GM12878 (cell line): ENCODE data around the gene STK38.

ENCODE experiments used
- CBX3 ChIP-seq: fragments of 200-600 bp; sonication (generic); IDR thresholded peaks from 2 replicates; pipeline ENCODE4 v1.6.1; 2016; ENCODE audit warnings: low read depth, borderline replicate concordance
- ZNF384 ChIP-seq: IDR thresholded peaks from 2 replicates; pipeline ENCODE4 v1.6.1; 2012; ENCODE audit warnings: low read depth, mild to moderate bottlenecking, low read length, improper control_type of control experiment, borderline replicate concordance
- TF ChIP-seq, protein P1 (sequence below), 3 experiments: IDR thresholded peaks in 2 of 3; conservative IDR thresholded peaks in 1 of 3; 2 replicates each; pipeline ENCODE4 v1.5.1; 2011; ENCODE audit warnings: low read depth in 3 of 3, low read length in 3 of 3, mild to moderate bottlenecking in 3 of 3, control low read depth in 2 of 3, moderate library complexity in 2 of 3, inconsistent platforms in 1 of 3, mixed read lengths in 1 of 3; ENCODE audit not compliant: control insufficient read depth in 2 of 3, insufficient read depth in 1 of 3; ENCODE audit errors: extremely low read depth in 1 of 3

GRCh38 chr6:36524871-36525270, 22.4 kb downstream of the STK38 start:
- TF ChIP-seq, protein P1, sequence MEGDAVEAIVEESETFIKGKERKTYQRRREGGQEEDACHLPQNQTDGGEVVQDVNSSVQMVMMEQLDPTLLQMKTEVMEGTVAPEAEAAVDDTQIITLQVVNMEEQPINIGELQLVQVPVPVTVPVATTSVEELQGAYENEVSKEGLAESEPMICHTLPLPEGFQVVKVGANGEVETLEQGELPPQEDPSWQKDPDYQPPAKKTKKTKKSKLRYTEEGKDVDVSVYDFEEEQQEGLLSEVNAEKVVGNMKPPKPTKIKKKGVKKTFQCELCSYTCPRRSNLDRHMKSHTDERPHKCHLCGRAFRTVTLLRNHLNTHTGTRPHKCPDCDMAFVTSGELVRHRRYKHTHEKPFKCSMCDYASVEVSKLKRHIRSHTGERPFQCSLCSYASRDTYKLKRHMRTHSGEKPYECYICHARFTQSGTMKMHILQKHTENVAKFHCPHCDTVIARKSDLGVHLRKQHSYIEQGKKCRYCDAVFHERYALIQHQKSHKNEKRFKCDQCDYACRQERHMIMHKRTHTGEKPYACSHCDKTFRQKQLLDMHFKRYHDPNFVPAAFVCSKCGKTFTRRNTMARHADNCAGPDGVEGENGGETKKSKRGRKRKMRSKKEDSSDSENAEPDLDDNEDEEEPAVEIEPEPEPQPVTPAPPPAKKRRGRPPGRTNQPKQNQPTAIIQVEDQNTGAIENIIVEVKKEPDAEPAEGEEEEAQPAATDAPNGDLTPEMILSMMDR (IDR thresholded peaks at IDR 0.05 in 2 of 3, conservative IDR thresholded peaks at IDR 0.05 in 1 of 3; ENCODE audit: control insufficient read depth in 2 of 3, extremely low read depth in 1 of 3, insufficient read depth in 1 of 3, low read depth in 3 of 3, low read length in 3 of 3) = no peak
- no peak for TF ChIP-seq CBX3
- no peak for TF ChIP-seq ZNF384
